Urinary bladder (tissue), 4 donors: ENCODE measurements around the gene RNF213. TPM values are rescaled to one million over a fixed set of nuclear protein-coding genes. Genes with fewer than 3 reads are reported as not detected.

Source experiments
- DNase-seq: peaks from one replicate; pipeline ENCODE4 v3.0.0-alpha.2; 2015; ENCODE audit errors: extremely low spot score
- H3K27ac ChIP-seq: one replicate; pipeline ENCODE4 v1.5.1; 2013; ENCODE audit warnings: low read depth, mild to moderate bottlenecking, moderate library complexity
- H3K36me3 ChIP-seq: one replicate; pipeline ENCODE4 v1.6.1; 2013; ENCODE audit warnings: mild to moderate bottlenecking, moderate library complexity; ENCODE audit not compliant: insufficient read depth
- H3K4me1 ChIP-seq: one replicate; pipeline ENCODE4 v1.6.1; 2013; ENCODE audit warnings: mild to moderate bottlenecking, moderate library complexity; ENCODE audit not compliant: insufficient read depth
- H3K4me3 ChIP-seq: one replicate; pipeline ENCODE4 v1.5.1; 2013; ENCODE audit warnings: low read depth, low read length
- WGBS: extraction: QIAGEN DNeasy Blood & Tissue Kit; methylation state at CpG from one replicate; pipeline ENCODE4 v1.1.7; 2013; 5-methylcytosine and 5-hydroxymethylcytosine counted together
- polyA plus RNA-seq: library from polyadenylated mRNA; stranded (reverse); fragments of 200-250 nt; gene quantifications from one replicate; pipeline ENCODE4 v1.2.3, GENCODE V29; 2013
- total RNA-seq: library from RNA; depleted of rRNA; stranded (reverse); fragments of >200 nt; gene quantifications from one replicate; pipeline ENCODE4 v1.2.3, GENCODE V29; 2014
- donor health status: healthy with polysubstance abuse.
- donor health status: healthy.

Gene RNF213
- total and polyA plus RNA-seq, 2 donors, result 37.2 to 81.5 TPM

GRCh38 chr17:80345841-80346497, 85.3 kb downstream of the RNF213 start:
- H3K27ac ChIP-seq, result no peak overlapping the region
- no peaks in the 10 kb centered on the region for H3K4me1 ChIP-seq
- H3K4me3 ChIP-seq, result no peak overlapping the region
- H3K36me3 ChIP-seq, result peaks cover 8% of the 10 kb centered on the region
- WGBS, result 97% methylated on average over 27 of the region's 27 CpGs
- no peak for DNase-seq

- WGBS, result 96% methylated on average over 38 of the region's 38 CpGs
- peaks cover 8% of the 10 kb centered on the region for H3K36me3 ChIP-seq
- no peak overlapping the region for H3K27ac ChIP-seq
- no peak for DNase-seq
- H3K4me1 ChIP-seq, result no peaks in the 10 kb centered on the region
- H3K4me3 ChIP-seq, result no peak overlapping the region
These were observed 86.0 kb downstream of the RNF213 start for GRCh38 chr17:80346498-80347275.

- no peak overlapping the region for H3K27ac ChIP-seq
- H3K4me3 ChIP-seq, result no peak overlapping the region
- WGBS, result 97% methylated on average over 19 of the region's 19 CpGs
- no peak for DNase-seq
- H3K36me3 ChIP-seq, result peaks cover 8% of the 10 kb centered on the region
- H3K4me1 ChIP-seq, result no peaks in the 10 kb centered on the region
These were observed 86.9 kb downstream of the RNF213 start for GRCh38 chr17:80347536-80347935.

- 97% methylated on average over 24 of the region's 24 CpGs for WGBS
- Histone ChIP-seq H3K27ac (no peak overlapping the region), H3K4me3 (no peak overlapping the region), H3K36me3 (peaks cover 8% of the 10 kb centered on the region), H3K4me1 (no peaks in the 10 kb centered on the region)
- DNase-seq, result no peak
These were observed 87.3 kb downstream of the RNF213 start for GRCh38 chr17:80347948-80348351.

GRCh38 chr17:80348551-80349150, 88.0 kb downstream of the RNF213 start:
- 93% methylated on average over 17 of the region's 18 CpGs for WGBS
- H3K27ac ChIP-seq, result no peak overlapping the region
- peaks cover 8% of the 10 kb centered on the region for H3K36me3 ChIP-seq
- H3K4me1 ChIP-seq, result no peaks in the 10 kb centered on the region
- DNase-seq, result no peak
- no peak overlapping the region for H3K4me3 ChIP-seq

GRCh38 chr17:80349151-80349651, 88.5 kb downstream of the RNF213 start:
- 76% methylated on average over 19 of the region's 19 CpGs for WGBS
- H3K36me3 ChIP-seq, result peaks cover 7% of the 10 kb centered on the region
- no peak for DNase-seq
- H3K27ac ChIP-seq, result no peak overlapping the region
- H3K4me3 ChIP-seq, result no peak overlapping the region
- no peaks in the 10 kb centered on the region for H3K4me1 ChIP-seq

- Histone ChIP-seq H3K4me1 (no peaks in the 10 kb centered on the region), H3K4me3 (no peak overlapping the region), H3K27ac (no peak overlapping the region), H3K36me3 (peaks cover 8% of the 10 kb centered on the region)
- no peak for DNase-seq
- WGBS, result 93% methylated on average over 18 of the region's 18 CpGs
These were observed 89.1 kb downstream of the RNF213 start for GRCh38 chr17:80349751-80350150.

GRCh38 chr17:80352216-80352895, 91.7 kb downstream of the RNF213 start:
- no peak for DNase-seq
- peaks cover 3% of the 10 kb centered on the region for H3K36me3 ChIP-seq
- 94% methylated on average over 22 of the region's 22 CpGs for WGBS
- no peak overlapping the region for H3K4me3 ChIP-seq
- H3K27ac ChIP-seq, result no peak overlapping the region
- H3K4me1 ChIP-seq, result no peaks in the 10 kb centered on the region

GRCh38 chr17:80352991-80353665, 92.5 kb downstream of the RNF213 start:
- WGBS, result 96% methylated on average over 28 of the region's 28 CpGs
- no peak overlapping the region for H3K27ac ChIP-seq
- no peak overlapping the region for H3K4me3 ChIP-seq
- no peak for DNase-seq
- no peaks in the 10 kb centered on the region for H3K4me1 ChIP-seq
- H3K36me3 ChIP-seq, result peaks cover 7% of the 10 kb centered on the region

GRCh38 chr17:80353718-80354275, 93.1 kb downstream of the RNF213 start:
- Histone ChIP-seq H3K36me3 (peaks cover 7% of the 10 kb centered on the region), H3K4me3 (no peak overlapping the region), H3K4me1 (no peaks in the 10 kb centered on the region), H3K27ac (no peak overlapping the region)
- 95% methylated on average over 29 of the region's 29 CpGs for WGBS
- no peak for DNase-seq

GRCh38 chr17:80354336-80354735, 93.7 kb downstream of the RNF213 start:
- DNase-seq, result no peak
- Histone ChIP-seq H3K36me3 (peaks cover 7% of the 10 kb centered on the region), H3K27ac (no peak overlapping the region), H3K4me1 (no peaks in the 10 kb centered on the region), H3K4me3 (no peak overlapping the region)
- 91% methylated on average over 9 of the region's 9 CpGs for WGBS

GRCh38 chr17:80356231-80356856, 95.7 kb downstream of the RNF213 start:
- no peaks in the 10 kb centered on the region for H3K4me1 ChIP-seq
- no peak overlapping the region for H3K4me3 ChIP-seq
- H3K27ac ChIP-seq, result no peak overlapping the region
- DNase-seq, result no peak
- peaks cover 11% of the 10 kb centered on the region for H3K36me3 ChIP-seq
- 94% methylated on average over 24 of the region's 24 CpGs for WGBS
